ENCODE results near the gene TMEM233. TPM values are rescaled to one million over a fixed set of nuclear protein-coding genes. Genes with fewer than 3 reads are reported as not detected.

TMEM233 gene
- total and polyA plus RNA-seq, 9 of the 15 experiments (the other 6 are each of a cell fraction or from before 2014, with no cell fraction given) = 0.04 to 0.17 (median 0.07) TPM; not detected in 2

GRCh38 chr12:119683413-119683812 lies 89.8 kb downstream of the TMEM233 start (continued):
- TF ChIP-seq MAFK (IDR thresholded peaks at IDR 0.05; ENCODE audit: low read length) (no peak), TCF7L2 (IDR thresholded peaks at IDR 0.05; ENCODE audit: low read depth, low read length) (no peak), NEUROD1 (IDR thresholded peaks at IDR 0.05; ENCODE audit: borderline replicate concordance, low read depth, low read length, partially characterized antibody) (no peak), THAP12 (CRISPR knock-in tag; IDR thresholded peaks at IDR 0.05) (no peak), NRF1 (conservative IDR thresholded peaks at IDR 0.05 in 1 of 2, IDR thresholded peaks at IDR 0.05 in 1 of 2) (no peak), CHD7 (IDR thresholded peaks at IDR 0.05; ENCODE audit: low read depth, low read length) (no peak), POLR2G (IDR thresholded peaks at IDR 0.05; ENCODE audit: low read depth, low read length) (no peak), ZNF589 (CRISPR knock-in tag; IDR thresholded peaks at IDR 0.05; ENCODE audit: low read depth) (no peak), ZNF143 (CRISPR knock-in tag; IDR thresholded peaks at IDR 0.05) (no peak), MTA2 (IDR thresholded peaks at IDR 0.05; ENCODE audit: low read depth) (no peak), THRAP3 (IDR thresholded peaks at IDR 0.05; ENCODE audit: borderline replicate concordance) (no peak)

All from K562 (cell line).